HepG2 (cell line): Measurements from ENCODE around the gene ACTL6A. TPM values are rescaled to one million over a fixed set of nuclear protein-coding genes. Genes with fewer than 3 reads are reported as not detected.

ENCODE experiments used
- HMG20B ChIP-seq: conservative IDR thresholded peaks from 2 replicates; pipeline ENCODE4 v1.6.1; 2016; ENCODE audit warnings: missing genetic modification reagents, missing compliant biosample characterization
- KDM5B ChIP-seq: sonication (generic); formaldehyde crosslinking; IDR thresholded peaks from 2 replicates; pipeline ENCODE4 v1.4.0; 2020; ENCODE audit warnings: missing genetic modification reagents, mild to moderate bottlenecking, borderline replicate concordance
- MTF2 ChIP-seq: sonication (generic); formaldehyde crosslinking; IDR thresholded peaks from 2 replicates; pipeline ENCODE4 v1.5.0; 2020; ENCODE audit warnings: missing genetic modification reagents, borderline replicate concordance
- NFYB ChIP-seq: sonication (generic); formaldehyde crosslinking; IDR thresholded peaks from 2 replicates; pipeline ENCODE4 v1.4.0; 2020; ENCODE audit warnings: missing genetic modification reagents
- RXRA ChIP-seq: sonication (generic); formaldehyde crosslinking; IDR thresholded peaks from 2 replicates; pipeline ENCODE4 v1.5.1; 2020; ENCODE audit warnings: missing genetic modification reagents
- SAFB2 ChIP-seq: sonication (generic); formaldehyde crosslinking; IDR thresholded peaks from 2 replicates; pipeline ENCODE4 v1.5.1; 2020; ENCODE audit warnings: missing genetic modification reagents, low read depth, mild to moderate bottlenecking, borderline replicate concordance
- SRSF9 ChIP-seq: fragments of 200-400 bp; formaldehyde crosslinking; IDR thresholded peaks from 2 replicates; pipeline ENCODE4 v1.6.1; 2018; ENCODE audit warnings: borderline replicate concordance, mild to moderate bottlenecking, low read depth, low read length; ENCODE audit not compliant: insufficient read depth, poor library complexity, severe bottlenecking
- ZBTB21 ChIP-seq: sonication (generic); formaldehyde crosslinking; IDR thresholded peaks from 2 replicates; pipeline ENCODE4 v1.4.0; 2020; ENCODE audit warnings: missing genetic modification reagents
- ZC3H13 ChIP-seq: sonication (generic); formaldehyde crosslinking; IDR thresholded peaks from 2 replicates; pipeline ENCODE4 v1.8.1; 2023; ENCODE audit warnings: mild to moderate bottlenecking, missing genetic modification reagents, moderate library complexity
- ZNF180 ChIP-seq: sonication (generic); formaldehyde crosslinking; IDR thresholded peaks from 2 replicates; pipeline ENCODE4 v1.4.0; 2020; ENCODE audit warnings: low read depth, missing genetic modification reagents, borderline replicate concordance
- ZNF619 ChIP-seq: sonication (generic); formaldehyde crosslinking; IDR thresholded peaks from 2 replicates; pipeline ENCODE4 v1.4.0; 2020; ENCODE audit warnings: mild to moderate bottlenecking, missing genetic modification reagents
- polyA plus RNA-seq, 8 experiments: library from polyadenylated mRNA; depleted of rRNA in 3 of 8; stranded (reverse) in 7 of 8; unstranded in 1 of 8; fragments of >200 nt; fragmentation: Illumina TruSeq in 4 of 8; extraction: Trizol in 4 of 8; gene quantifications; 2 replicates each; pipeline versions ENCODE4 v1.2.1 to v1.2.3, GENCODE V29; 2011 to 2016; ENCODE audit warnings: low read depth in 4 of 8, missing spikeins in 1 of 8, mixed read lengths in 1 of 8; ENCODE audit not compliant: insufficient read depth in 1 of 8
- total RNA-seq, 5 experiments: library from RNA; depleted of rRNA; stranded (reverse); fragments of >200 nt; fragmentation: Illumina TruSeq; extraction: Trizol; gene quantifications; 2 replicates each; pipeline ENCODE4 v1.2.3, GENCODE V29; 2016; ENCODE audit warnings: low read depth in 1 of 5
- TF ChIP-seq, protein P1 (sequence below): sonication (generic); formaldehyde crosslinking; IDR thresholded peaks from 2 replicates; pipeline ENCODE4 v1.4.0; 2020; ENCODE audit warnings: missing genetic modification reagents, borderline replicate concordance
- TF ChIP-seq, protein P2 (sequence below): sonication (generic); formaldehyde crosslinking; IDR thresholded peaks from 2 replicates; pipeline ENCODE4 v1.5.0; 2020; ENCODE audit warnings: missing genetic modification reagents
- TF ChIP-seq, protein P3 (sequence below): IDR thresholded peaks from 2 replicates; pipeline ENCODE4 v1.6.1; 2012; ENCODE audit warnings: low read length, improper control_type of control experiment

The ACTL6A gene
- total and polyA plus RNA-seq, 2 of the 13 experiments (the other 11 are each of a cell fraction or from before 2014, with no cell fraction given), result 58.1 to 84.1 TPM

DNA sequence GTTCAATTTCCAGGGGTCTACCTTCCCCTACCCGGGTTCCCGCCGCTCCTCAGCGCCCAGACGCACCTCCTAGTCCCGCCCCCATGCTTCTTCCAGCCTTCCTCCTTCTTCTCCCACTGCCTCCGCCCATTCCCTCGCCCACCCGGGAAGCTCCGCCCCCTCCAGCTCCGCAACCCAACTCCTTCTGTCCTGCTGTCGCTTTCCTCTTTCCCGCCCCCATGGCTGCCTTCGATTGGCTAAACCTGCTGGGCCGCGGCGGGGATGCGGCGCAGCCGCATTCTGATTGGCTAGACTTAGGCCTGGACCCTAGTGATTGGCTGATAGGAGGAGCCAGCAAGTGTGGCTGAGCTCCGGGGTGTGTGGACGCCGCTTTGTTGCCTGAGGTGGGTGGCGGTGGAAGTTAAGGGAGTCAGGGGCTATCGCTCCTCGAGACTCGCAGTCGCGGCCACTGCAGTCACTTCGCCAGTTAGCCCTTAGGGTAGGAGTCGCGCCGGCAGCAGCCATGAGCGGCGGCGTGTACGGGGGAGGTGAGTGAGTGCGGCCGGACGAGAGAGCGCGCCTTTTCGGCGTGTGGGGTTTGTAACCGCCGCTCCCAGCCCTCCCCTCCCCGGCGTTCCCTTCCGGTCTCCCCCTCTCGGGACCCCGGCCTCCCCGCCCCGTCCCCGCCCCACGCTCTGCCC lies at the start of gene ACTL6A (continued):
- TF ChIP-seq KDM5B (CRISPR knock-in tag), result 0 out of 2 replicates have a peak, but pooled peaks have one; percentile 44
- TF ChIP-seq ZBTB21 (CRISPR knock-in tag), result no peak
- no peak for TF ChIP-seq HMG20B
- TF ChIP-seq SRSF9, result no peak
- TF ChIP-seq, protein P1, sequence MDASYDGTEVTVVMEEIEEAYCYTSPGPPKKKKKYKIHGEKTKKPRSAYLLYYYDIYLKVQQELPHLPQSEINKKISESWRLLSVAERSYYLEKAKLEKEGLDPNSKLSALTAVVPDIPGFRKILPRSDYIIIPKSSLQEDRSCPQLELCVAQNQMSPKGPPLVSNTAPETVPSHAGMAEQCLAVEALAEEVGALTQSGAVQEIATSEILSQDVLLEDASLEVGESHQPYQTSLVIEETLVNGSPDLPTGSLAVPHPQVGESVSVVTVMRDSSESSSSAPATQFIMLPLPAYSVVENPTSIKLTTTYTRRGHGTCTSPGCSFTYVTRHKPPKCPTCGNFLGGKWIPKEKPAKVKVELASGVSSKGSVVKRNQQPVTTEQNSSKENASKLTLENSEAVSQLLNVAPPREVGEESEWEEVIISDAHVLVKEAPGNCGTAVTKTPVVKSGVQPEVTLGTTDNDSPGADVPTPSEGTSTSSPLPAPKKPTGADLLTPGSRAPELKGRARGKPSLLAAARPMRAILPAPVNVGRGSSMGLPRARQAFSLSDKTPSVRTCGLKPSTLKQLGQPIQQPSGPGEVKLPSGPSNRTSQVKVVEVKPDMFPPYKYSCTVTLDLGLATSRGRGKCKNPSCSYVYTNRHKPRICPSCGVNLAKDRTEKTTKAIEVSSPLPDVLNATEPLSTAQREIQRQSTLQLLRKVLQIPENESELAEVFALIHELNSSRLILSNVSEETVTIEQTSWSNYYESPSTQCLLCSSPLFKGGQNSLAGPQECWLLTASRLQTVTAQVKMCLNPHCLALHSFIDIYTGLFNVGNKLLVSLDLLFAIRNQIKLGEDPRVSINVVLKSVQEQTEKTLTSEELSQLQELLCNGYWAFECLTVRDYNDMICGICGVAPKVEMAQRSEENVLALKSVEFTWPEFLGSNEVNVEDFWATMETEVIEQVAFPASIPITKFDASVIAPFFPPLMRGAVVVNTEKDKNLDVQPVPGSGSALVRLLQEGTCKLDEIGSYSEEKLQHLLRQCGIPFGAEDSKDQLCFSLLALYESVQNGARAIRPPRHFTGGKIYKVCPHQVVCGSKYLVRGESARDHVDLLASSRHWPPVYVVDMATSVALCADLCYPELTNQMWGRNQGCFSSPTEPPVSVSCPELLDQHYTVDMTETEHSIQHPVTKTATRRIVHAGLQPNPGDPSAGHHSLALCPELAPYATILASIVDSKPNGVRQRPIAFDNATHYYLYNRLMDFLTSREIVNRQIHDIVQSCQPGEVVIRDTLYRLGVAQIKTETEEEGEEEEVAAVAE, result peak; percentile 89; the same call in 1 of the 2 replicates
- TF ChIP-seq, protein P2, sequence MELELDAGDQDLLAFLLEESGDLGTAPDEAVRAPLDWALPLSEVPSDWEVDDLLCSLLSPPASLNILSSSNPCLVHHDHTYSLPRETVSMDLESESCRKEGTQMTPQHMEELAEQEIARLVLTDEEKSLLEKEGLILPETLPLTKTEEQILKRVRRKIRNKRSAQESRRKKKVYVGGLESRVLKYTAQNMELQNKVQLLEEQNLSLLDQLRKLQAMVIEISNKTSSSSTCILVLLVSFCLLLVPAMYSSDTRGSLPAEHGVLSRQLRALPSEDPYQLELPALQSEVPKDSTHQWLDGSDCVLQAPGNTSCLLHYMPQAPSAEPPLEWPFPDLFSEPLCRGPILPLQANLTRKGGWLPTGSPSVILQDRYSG, result no peak
- TF ChIP-seq ZNF180 (CRISPR knock-in tag), result no peak
- TF ChIP-seq NFYB (CRISPR knock-in tag), result peak; percentile 99
- TF ChIP-seq ZNF619, result 0 out of 2 replicates have a peak, but pooled peaks have one; percentile 26
- TF ChIP-seq ZC3H13, result no peak
- TF ChIP-seq, protein P3, sequence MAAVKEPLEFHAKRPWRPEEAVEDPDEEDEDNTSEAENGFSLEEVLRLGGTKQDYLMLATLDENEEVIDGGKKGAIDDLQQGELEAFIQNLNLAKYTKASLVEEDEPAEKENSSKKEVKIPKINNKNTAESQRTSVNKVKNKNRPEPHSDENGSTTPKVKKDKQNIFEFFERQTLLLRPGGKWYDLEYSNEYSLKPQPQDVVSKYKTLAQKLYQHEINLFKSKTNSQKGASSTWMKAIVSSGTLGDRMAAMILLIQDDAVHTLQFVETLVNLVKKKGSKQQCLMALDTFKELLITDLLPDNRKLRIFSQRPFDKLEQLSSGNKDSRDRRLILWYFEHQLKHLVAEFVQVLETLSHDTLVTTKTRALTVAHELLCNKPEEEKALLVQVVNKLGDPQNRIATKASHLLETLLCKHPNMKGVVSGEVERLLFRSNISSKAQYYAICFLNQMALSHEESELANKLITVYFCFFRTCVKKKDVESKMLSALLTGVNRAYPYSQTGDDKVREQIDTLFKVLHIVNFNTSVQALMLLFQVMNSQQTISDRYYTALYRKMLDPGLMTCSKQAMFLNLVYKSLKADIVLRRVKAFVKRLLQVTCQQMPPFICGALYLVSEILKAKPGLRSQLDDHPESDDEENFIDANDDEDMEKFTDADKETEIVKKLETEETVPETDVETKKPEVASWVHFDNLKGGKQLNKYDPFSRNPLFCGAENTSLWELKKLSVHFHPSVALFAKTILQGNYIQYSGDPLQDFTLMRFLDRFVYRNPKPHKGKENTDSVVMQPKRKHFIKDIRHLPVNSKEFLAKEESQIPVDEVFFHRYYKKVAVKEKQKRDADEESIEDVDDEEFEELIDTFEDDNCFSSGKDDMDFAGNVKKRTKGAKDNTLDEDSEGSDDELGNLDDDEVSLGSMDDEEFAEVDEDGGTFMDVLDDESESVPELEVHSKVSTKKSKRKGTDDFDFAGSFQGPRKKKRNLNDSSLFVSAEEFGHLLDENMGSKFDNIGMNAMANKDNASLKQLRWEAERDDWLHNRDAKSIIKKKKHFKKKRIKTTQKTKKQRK, result no peak
- no peak for TF ChIP-seq MTF2
- TF ChIP-seq SAFB2 (CRISPR knock-in tag), result 0 out of 2 replicates have a peak, but pooled peaks have one; percentile 17
- no peak for TF ChIP-seq RXRA (CRISPR knock-in tag)
